ENCODE results near the gene CYFIP1.

CYFIP1 gene

DNA sequence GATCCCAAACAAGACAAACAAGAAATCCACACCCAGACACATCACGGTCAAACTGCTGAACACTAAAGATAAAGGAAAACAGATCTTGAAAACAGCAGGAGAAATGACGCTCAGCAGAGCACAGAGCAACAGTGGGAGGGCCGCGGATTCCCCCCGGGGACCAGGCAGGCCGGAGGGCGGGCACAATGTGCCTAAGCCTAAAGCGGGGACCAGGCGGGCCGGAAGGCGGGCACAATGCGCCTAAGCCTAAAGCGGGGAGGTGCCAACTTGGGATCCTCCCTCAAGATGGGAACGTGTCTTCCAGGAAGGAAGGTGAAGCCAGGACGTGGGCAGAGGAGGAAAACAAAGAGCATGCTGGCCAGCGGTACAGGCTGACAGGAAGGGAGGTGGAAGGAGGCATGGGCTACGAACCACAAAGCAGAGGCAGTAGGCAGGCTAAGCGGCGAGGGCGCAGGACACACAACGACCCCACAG, 31.1 kb downstream of the CYFIP1 start:
- peak overlapping the region; percentile 31 to 68 (median 60) for H3K4me3 Mint-ChIP-seq

DNA sequence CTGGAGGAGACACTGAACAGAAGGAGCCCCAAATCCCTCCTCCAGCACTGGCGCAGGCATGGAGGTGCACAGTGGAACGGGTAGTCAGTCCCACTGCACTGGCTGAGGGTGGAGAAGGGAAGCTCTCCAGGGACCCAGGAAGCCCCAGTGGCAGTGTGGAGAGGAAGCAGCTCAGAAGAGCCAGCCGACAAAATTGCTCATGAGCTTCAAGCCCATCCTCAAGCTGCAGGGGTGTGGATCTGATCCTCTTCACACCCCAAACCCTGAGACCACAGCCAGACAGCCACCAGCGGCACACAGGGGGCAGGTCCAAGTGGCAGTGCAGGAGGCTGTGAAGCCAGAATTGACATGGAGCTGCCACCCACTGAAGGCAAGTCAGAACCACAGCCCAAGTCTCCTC, 32.1 kb downstream of the CYFIP1 start:
- Mint-ChIP-seq H3K36me3 (ENCODE audit: low read depth) (peaks cover 11% of the 10 kb centered on the region), H3K27ac (peak overlapping the region in 1 of 3 experiments; percentile 73), H3K27me3 (ENCODE audit: low read depth) (no peaks in the 10 kb centered on the region), H3K4me3 (no peak overlapping the region), H3K9me3 (no peaks in the 10 kb centered on the region), H3K4me1 (peaks cover 35% of the 10 kb centered on the region)
- TF ChIP-seq, protein P1, sequence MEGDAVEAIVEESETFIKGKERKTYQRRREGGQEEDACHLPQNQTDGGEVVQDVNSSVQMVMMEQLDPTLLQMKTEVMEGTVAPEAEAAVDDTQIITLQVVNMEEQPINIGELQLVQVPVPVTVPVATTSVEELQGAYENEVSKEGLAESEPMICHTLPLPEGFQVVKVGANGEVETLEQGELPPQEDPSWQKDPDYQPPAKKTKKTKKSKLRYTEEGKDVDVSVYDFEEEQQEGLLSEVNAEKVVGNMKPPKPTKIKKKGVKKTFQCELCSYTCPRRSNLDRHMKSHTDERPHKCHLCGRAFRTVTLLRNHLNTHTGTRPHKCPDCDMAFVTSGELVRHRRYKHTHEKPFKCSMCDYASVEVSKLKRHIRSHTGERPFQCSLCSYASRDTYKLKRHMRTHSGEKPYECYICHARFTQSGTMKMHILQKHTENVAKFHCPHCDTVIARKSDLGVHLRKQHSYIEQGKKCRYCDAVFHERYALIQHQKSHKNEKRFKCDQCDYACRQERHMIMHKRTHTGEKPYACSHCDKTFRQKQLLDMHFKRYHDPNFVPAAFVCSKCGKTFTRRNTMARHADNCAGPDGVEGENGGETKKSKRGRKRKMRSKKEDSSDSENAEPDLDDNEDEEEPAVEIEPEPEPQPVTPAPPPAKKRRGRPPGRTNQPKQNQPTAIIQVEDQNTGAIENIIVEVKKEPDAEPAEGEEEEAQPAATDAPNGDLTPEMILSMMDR (IDR thresholded peaks at IDR 0.05; ENCODE audit: unreplicated experiment in 3 of 3) = no peak

More for the DNA sequence above, 31.1 kb downstream of the CYFIP1 start:
- peak overlapping the region; percentile 28 to 73 (median 63) for H3K27ac Mint-ChIP-seq
- H3K4me1 Mint-ChIP-seq = peaks cover 40% of the 10 kb centered on the region
- peaks cover 4% of the 10 kb centered on the region for H3K36me3 Mint-ChIP-seq (ENCODE audit: low read depth)
- no peaks in the 10 kb centered on the region for H3K9me3 Mint-ChIP-seq
- no peaks in the 10 kb centered on the region for H3K27me3 Mint-ChIP-seq (ENCODE audit: low read depth)
- TF ChIP-seq, protein P1 (IDR thresholded peaks at IDR 0.05; ENCODE audit: unreplicated experiment in 3 of 3) = no peak

DNA sequence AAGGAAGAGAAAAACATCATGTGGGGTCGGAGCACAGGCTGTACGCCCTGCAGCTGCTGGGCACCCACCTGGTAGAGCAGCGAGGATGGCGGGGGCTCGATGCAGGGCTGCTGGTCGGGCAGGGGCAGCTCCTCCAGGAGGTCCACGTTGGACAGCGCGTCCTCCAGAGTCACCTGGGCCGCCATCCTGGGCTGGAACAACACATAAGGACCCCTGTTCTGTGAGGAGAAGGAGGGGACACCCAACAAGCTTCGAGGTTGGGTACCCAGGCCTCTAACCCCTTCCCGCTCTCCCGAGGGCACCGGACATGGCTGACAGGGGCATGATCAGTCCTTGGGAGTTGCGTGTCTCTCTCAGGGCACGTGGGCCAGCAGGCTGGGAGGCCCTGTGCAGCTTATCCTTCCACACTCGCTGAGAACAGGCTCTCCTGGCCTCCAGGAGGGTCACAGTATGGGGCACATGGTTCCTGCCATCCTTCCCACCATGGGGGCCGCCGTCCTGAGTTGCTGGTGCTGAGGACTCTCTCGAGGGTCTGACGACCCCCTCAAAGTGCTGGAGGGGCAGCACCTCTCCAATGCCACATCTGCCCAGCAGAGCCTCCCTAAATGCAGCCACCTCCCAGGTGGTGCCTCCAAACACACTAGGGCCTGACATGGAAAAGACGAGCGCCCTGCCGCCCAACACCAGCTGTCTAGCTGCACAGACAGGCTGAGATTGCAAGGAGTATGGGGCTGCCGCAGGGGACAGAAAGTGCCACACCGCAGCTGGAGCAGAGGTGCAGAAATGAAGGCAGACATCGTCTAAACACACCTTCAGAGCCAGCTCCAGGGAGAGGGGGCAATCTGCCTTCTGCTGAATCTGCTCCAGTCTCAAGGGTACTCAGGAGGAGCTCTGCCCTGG, 32.8 kb downstream of the CYFIP1 start:
- H3K36me3 Mint-ChIP-seq (ENCODE audit: low read depth) = peaks cover 15% of the 10 kb centered on the region
- H3K27ac Mint-ChIP-seq = no peak overlapping the region
- H3K27me3 Mint-ChIP-seq (ENCODE audit: low read depth) = no peaks in the 10 kb centered on the region
- no peaks in the 10 kb centered on the region for H3K9me3 Mint-ChIP-seq
- H3K4me3 Mint-ChIP-seq = no peak overlapping the region
- TF ChIP-seq, protein P1 (IDR thresholded peaks at IDR 0.05; ENCODE audit: unreplicated experiment in 3 of 3) = no peak
- H3K4me1 Mint-ChIP-seq = peaks cover 28% of the 10 kb centered on the region

DNA sequence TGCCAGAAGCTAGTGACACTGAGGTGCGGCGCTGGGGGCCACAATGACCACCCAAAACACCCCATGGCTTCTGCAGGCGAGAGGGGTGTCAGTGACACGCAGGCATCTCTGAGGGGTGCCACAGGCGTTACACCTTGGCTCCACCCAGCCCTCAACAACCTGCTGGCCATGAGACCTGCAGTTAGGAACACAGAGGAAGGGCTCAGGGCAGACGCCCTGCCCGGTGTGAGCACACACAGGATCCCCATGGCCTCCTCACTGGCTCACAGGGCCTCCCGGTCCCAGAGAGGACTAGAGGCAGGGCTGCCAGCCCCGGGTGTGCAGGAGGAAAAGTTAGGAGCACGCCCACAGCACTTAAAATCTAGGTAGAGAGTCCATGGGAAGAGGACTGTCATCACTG, 35.1 kb downstream of the CYFIP1 start:
- Mint-ChIP-seq H3K4me1 (peaks cover 15% of the 10 kb centered on the region), H3K27ac (no peak overlapping the region), H3K36me3 (ENCODE audit: low read depth) (peaks cover 22% of the 10 kb centered on the region), H3K4me3 (no peak overlapping the region), H3K9me3 (no peaks in the 10 kb centered on the region), H3K27me3 (ENCODE audit: low read depth) (no peaks in the 10 kb centered on the region)
- TF ChIP-seq, protein P1 (IDR thresholded peaks at IDR 0.05; ENCODE audit: unreplicated experiment in 3 of 3) = no peak

DNA sequence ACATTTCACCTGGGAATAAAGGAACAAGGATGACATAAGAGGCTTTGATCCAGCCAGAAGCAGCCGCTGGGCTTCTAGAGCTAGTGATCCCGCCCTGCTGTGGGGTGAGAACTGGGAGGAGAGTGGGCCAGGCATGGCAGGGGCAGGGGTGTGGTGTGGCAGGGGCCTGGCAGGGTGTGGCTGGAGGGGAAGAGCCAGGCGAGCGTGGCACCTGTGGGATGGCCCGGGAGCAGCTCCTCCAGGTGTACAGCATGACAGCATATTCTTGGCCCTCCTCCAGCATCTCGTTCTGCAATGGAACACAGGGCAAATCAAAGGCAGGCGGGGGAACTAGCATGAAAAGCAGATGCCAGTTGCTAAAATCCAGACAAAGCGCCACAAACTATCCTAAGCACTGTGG, 35.5 kb downstream of the CYFIP1 start:
- no peaks in the 10 kb centered on the region for H3K27me3 Mint-ChIP-seq (ENCODE audit: low read depth)
- H3K36me3 Mint-ChIP-seq (ENCODE audit: low read depth) = peaks cover 22% of the 10 kb centered on the region
- peaks cover 14% of the 10 kb centered on the region for H3K4me1 Mint-ChIP-seq
- no peaks in the 10 kb centered on the region for H3K9me3 Mint-ChIP-seq
- H3K27ac Mint-ChIP-seq = no peak overlapping the region
- TF ChIP-seq, protein P1 (IDR thresholded peaks at IDR 0.05; ENCODE audit: unreplicated experiment in 3 of 3) = no peak
- no peak overlapping the region for H3K4me3 Mint-ChIP-seq

Data from nephron (organoid).